Cortex of kidney (tissue), 1 donor: Measurements from ENCODE around the gene ZNF486.
"Not testable (repeated sequence)": the region's sequence is repeated elsewhere in the genome, so short reads cannot be mapped to it uniquely, and the experiment has no call there.

Experiments
- DNase-seq: peaks from one replicate; lab custom pipeline; 2025; lab: John Stamatoyannopoulos, UW

Gene ZNF486

DNA sequence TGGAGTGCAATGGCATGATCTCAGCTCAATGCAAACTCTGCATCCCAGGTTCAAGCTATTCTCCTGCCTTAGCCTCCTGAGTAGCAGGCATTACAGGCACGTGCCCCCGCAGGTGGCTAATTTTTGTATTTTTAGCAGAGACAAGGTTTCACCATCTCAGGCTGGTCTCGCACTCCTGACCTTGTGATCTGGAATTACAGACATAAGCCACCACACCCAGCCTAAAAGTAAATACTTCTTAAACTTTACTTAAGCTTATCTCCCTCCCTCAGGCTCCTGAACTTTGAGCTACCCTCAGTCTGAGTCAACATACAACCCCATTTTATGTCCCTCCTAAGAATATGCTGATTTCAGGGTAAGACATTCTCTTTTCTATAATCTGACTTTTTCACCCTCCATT is 66.1 kb downstream of the ZNF486 start:
- no peak for DNase-seq

DNA sequence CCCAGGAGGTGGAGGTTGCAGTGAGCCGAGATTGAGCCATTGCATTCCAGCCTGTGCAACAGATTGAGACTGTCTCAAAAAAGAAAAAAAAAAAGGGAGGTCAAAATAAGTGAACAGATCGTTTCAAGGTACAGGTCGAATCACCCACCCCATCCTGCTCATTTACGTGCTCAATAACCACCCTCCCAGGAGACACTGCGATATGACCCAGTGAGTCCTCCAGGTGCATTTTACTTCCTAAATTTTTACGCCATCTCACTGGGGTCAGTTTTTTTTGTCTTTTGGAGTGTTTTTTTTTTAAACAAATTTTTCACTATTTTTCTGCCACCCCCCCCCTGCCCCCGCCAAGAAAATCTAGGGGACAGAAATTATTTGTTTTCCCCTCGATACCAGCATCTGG is 68.1 kb downstream of the ZNF486 start:
- DNase-seq, result no peak

DNA sequence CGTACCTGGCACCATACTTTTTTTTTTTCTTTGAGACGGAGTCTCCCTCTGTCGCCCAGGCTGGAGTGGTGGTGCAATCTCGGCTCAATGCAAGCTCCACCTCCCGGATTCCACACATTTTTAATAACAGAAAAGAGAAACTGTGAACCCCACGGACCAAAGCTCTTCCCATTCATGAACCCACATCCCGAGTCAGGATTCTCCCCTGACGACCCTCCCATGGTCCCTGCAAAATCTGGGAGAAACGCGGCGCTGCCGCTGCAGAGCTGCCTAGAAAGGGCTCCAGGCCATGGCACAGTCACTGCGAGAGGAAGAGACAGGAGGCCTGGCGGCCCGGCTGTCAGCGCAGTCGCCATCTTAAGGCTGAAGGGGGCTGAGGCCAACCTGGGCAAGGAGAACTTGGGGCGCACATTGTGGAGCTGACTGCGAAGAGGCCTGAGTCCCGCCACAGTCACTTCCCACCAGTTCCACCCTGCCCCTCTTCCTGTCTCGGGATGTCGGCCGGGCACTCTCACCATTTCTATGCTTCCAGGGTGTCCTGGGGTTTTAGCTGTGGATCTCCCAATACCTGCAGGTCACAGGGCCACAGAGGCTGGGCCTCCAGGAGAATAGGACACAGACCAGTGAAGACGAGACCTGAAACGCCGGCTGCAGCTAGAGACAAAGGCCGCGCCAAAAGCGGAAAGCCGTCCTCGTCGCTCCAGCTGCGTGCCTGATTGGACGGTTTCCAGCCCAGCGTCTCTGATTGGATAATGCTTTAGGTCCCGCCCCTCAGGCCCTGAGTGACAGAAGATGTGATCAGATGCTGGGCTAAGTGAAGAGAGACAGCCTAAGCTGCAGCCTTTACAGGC is 71.0 kb downstream of the ZNF486 start:
- DNase-seq, result no peak

DNA sequence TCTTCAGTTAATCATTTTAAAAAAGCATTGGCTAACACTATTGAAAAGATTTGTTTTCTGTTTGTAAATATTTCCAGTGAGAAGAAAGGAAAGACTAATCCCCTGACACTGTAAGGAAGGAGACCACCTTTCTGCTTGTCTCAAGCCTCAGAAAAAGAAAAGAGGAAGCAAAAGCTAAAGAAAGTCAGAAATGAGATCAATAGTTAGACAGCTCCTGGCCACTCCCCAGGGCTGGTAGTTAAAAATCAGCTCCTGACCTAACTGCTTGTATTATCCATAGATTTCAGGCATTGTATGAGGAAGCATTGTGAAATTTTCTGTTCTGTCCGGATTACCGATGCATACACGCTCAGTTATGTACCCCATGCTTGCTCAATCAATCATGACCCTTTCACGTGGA is 76.6 kb downstream of the ZNF486 start:
- no peak for DNase-seq

DNA sequence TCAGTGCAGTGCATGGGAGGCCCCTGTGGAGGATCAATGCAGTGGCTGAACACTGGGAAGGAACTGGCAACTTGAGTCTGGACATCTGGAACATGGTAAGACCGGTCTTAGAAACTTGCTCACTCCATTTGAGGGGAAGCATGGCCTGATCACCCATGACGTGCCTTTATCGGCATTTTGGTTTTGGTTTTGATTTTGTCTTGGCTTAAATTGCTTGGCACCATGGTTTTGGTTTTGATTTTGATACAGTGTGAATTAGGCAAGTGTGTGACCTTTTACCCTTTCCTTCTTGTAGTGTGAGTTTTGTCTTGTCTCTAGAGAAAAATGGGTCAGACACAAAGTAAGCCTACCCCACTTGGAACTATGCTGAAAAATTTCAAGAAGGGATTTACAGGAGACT is 77.3 kb downstream of the ZNF486 start:
- DNase-seq, result no peak

DNA sequence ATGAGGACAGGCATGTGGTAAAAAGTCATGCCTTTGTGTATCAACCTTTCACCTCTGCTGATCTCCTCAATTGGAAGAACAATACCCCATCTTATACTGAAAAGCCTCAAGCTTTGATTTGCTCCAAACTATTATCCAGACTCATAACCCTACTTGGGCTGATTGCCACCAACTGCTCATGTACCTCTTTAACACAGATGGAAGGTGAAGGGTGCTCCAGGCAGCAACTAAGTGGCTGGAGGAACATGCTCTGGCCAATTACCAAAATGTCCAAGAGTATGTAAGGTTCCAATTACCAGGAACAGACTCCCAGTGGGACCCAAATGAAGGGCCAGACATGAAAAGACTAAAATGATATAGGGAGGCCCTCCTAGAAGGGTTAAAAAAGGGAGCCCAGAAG is 78.3 kb downstream of the ZNF486 start:
- DNase-seq, result no peak

DNA sequence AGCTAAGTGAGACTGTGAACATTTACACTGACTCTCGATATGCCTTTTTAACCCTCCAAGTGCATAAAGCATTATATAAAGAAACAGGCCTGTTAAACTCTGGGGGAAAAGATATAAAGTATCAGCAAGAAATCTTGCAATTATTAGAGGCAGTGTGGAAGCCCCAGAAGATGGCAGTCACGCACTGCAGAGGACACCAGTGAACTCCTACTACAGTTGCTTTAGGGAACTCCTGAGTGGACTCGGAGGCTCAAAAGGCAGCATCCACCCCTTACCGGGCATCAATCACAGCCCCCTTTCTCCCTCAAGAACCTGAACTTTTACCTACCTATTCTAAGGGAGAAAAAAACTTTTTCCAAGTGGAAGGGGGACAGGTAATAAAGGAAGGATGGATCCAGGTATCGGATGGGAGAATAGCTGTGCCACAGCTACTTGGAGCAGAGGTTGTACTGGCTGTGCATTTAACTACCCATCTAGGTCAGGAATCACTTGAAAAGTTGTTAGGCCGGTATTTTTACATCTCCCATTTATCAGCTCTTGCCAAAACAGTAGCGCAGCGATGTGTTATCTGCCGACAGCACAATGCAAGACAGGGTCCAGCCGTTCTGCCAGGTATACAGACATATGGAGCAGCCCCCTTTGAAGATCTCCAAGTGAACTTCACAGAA is 80.1 kb downstream of the ZNF486 start:
- DNase-seq, result no peak

DNA sequence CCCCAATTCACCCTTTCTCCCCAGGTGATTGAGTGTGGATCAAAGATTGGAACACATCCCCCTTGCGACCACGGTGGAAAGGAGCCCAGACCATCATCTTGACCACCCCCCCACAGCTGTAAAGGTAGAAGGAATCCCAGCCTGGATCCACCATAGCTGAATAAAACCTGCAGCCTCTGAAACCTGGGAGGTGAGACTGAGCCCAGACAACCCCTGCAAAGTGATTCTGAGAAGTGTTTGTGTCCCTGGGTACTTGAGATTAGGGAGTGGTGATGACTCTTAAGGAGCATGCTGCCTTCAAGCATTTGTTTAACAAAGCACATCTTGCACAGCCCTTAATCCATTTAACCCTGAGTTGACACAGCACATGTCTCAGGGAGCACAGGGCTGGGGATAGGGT is 81.2 kb downstream of the ZNF486 start:
- DNase-seq, result not testable (repeated sequence)
